ENCODE results near the gene GNG12. TPM values are rescaled to one million over a fixed set of nuclear protein-coding genes. Genes with fewer than 3 reads are reported as not detected.

GNG12 gene
- total and polyA plus RNA-seq, 9 of the 15 experiments (the other 6 are each of a cell fraction or from before 2014, with no cell fraction given) = 2.6 to 6.0 (median 4.1) TPM

GRCh38 chr1:67816506-67816905, 16.8 kb downstream of the GNG12 start:
- CTCF ChIA-PET (ENCODE audit: low intra/inter-chr PET ratio) = no interaction called here
- FAIRE-seq = no peak

More at GRCh38 chr1:67816506-67816905, 16.8 kb downstream of the GNG12 start:
- no peak overlapping the region for H3K9ac ChIP-seq (ENCODE audit: insufficient read depth in 1 of 2, low read depth in 2 of 2, low read length in 2 of 2)
- no peaks in the 10 kb centered on the region for H3K9me3 ChIP-seq (replicated peaks; ENCODE audit: control insufficient read depth, insufficient read depth, low read depth, low read length)
- POLR2A ChIA-PET = no interaction called here
- no peak overlapping the region for H3K4me2 ChIP-seq (ENCODE audit: insufficient read depth, low read length)
- no peak overlapping the region for H2AFZ ChIP-seq (ENCODE audit: low read depth, low read length)
- H3K27ac ChIP-seq (ENCODE audit: extremely low read depth, low read depth, low read length) = no peak overlapping the region
- H3K36me3 ChIP-seq (ENCODE audit: control insufficient read depth, insufficient read depth, low read length) = no peaks in the 10 kb centered on the region
- no peaks in the 10 kb centered on the region for H4K20me1 ChIP-seq (replicated peaks; ENCODE audit: control insufficient read depth, insufficient read depth, low read length)
- 13% methylated on average over 5 of the region's 6 CpGs for WGBS (ENCODE audit: insufficient coverage, low coverage, missing lambda C conversion rate)
- no peak for TF ChIP-seq NRF1 (conservative IDR thresholded peaks at IDR 0.05 in 1 of 2, IDR thresholded peaks at IDR 0.05 in 1 of 2)
- TF ChIP-seq ELK3 (CRISPR knock-in tag; IDR thresholded peaks at IDR 0.05) = no peak
- TF ChIP-seq ZNF282 (CRISPR knock-in tag; IDR thresholded peaks at IDR 0.05) = no peak
- TF ChIP-seq RBM14 (IDR thresholded peaks at IDR 0.05; ENCODE audit: borderline replicate concordance, insufficient read depth, low read depth, low read length) = no peak
- TF ChIP-seq BACH1 (tag; IDR thresholded peaks at IDR 0.05) = no peak
- TF ChIP-seq EP300 (IDR thresholded peaks at IDR 0.05; ENCODE audit: low read length) = no peak
- TF ChIP-seq PHF8 (IDR thresholded peaks at IDR 0.05; ENCODE audit: borderline replicate concordance, low read length) = no peak
- no peak for TF ChIP-seq MXD1 (CRISPR knock-in tag; IDR thresholded peaks at IDR 0.05; ENCODE audit: borderline replicate concordance, poor library complexity, severe bottlenecking)
- no peak for TF ChIP-seq NR1H2 (CRISPR knock-in tag; IDR thresholded peaks at IDR 0.05)
- no peak for TF ChIP-seq PBX2 (CRISPR knock-in tag; IDR thresholded peaks at IDR 0.05; ENCODE audit: low read depth)
- TF ChIP-seq PBX2 (tag; conservative IDR thresholded peaks at IDR 0.05; ENCODE audit: low read depth) = no peak
- no peak for TF ChIP-seq ZNF589 (CRISPR knock-in tag; IDR thresholded peaks at IDR 0.05; ENCODE audit: low read depth)
- no TSS peak for BruUV-seq (replicated peaks)
- no peaks in the 10 kb centered on the region; a peak in 2 of 5 replicates for H3K4me1 ChIP-seq (replicated peaks in 1 of 2; ENCODE audit: control insufficient read depth in 2 of 2, insufficient read depth in 2 of 2, low read length in 2 of 2)
- H3K27me3 ChIP-seq (ENCODE audit: control insufficient read depth in 2 of 2, insufficient read depth in 2 of 2, low read length in 2 of 2) = peaks cover 3 to 20% of the 10 kb centered on the region in 2 experiments; a peak in 2 of 5 replicates
- no peak overlapping the region for H3K4me3 ChIP-seq
- in situ Hi-C loops (cut with MboI) = no loop called here
- H3K79me2 ChIP-seq (ENCODE audit: control insufficient read depth, insufficient read depth, low read length) = no peaks in the 10 kb centered on the region
- ATAC-seq (no peak), DNase-seq (ENCODE audit: extremely low read depth in 1 of 4, low spot score in 3 of 4) (no peak)
- intact Hi-C loops (cut with micrococcal nuclease) = no loop called here
- no peaks in the 10 kb centered on the region for H3K9me1 ChIP-seq (ENCODE audit: control insufficient read depth, insufficient read depth, low read length)

Measured in K562 (cell line).